ENCODE measurements around the gene PNMA5.
"Not testable (repeated sequence)": the region's sequence is repeated elsewhere in the genome, so short reads cannot be mapped to it uniquely, and the experiment has no call there.

Gene PNMA5

DNA sequence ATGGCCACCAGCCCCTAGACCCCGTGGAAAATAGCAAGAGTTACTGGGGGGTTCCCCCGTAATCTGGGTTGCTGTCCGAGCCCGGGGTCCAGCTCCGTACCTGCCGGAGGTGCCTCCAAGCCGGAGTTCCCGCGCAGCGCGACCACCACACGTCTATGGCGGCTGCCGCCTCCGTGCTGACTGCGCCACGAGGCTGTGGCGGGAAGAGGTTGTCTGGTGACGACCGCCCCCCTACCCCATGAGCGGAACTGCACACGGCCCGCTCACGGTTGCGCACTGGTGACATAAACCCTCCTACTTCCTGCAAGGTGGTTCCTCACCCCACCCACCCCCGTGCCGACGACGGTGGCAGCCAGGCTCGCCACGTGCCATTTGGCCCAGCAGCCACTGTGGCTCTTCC, at the start of gene PNMA5:
TSS of gene PNMA5 (minus strand) at position 184 of the 400 bp plus-strand sequence. CDS start 2,518 bp downstream, outside the sequence.
- DNase-seq = no peak

DNA sequence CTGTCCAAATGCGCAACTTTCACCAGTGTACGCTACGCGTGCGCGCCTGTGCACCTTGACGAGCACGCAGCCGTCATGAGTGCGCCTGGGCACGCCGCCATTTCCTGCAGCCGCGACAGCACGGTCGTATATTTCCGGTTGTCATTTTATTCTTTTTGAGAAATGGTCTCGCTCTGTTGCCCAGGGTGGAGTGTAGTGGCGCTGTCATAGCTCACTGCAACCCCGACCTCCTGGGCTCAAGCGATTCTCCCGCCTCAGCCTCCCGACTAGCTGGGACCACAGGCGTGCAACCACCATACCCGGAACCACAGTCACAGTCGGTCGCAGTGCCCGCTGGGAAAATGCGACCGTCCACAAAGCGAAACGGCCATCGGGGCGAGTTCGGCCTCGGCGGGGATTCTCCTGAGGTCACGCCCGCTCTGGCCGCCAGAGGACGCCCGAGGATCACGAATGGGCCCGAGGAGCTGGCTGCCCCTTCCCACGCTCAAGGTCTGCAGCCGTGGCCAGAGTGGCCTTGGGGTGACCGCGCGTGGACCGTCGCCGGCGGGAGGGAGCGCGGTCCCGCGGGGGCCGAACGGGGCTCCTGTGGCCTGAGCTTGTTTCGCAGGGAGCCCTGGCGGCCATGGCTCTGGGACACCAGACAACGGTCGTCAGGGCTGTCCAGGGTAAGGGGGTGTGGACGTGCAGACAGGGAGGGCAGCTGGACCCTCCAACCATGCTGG, 38.6 kb upstream of the PNMA5 start:
- peak; percentile 70 to 71 for DNase-seq

DNA sequence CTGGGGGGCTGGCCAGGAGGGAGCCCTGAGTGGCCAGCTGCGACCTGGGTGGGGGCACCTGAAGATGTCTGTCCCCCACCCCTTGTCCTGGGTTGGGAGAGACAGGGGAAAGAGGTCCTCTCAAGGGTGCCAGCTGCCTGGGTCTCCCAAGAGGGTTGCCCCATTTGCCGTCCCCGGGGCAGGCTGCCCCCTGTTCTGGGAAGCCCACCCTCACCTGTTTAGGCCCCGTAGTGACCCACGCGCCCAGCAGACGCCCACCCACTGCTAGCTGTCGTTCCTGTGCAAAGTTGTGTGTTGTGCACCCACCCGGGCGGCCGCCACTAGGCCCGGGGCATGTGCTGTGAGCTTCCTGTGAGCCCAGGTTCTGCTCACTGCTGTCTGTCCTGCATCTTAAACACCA, 36.9 kb upstream of the PNMA5 start:
- no peak for DNase-seq

DNA sequence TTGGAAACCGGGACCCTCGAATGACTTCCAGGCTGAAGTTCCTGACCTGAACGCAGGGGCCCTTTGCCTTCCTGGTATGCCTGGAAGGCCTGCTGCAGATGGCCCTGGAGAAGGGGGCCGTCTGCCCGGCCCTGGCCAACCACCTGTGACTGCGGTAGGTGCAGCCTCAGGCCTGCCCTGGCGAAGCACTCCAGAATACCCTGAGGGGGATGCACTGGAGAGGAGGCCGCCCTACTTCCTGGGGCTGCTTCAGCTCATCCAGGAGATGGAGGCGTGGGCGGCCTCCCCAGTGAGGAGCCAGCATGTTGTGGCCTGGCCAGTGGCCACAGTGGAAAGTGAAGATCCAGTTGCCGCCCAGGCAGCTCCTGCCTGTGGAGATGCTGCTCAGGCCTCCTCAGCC, 36.0 kb upstream of the PNMA5 start:
- no peak for DNase-seq

DNA sequence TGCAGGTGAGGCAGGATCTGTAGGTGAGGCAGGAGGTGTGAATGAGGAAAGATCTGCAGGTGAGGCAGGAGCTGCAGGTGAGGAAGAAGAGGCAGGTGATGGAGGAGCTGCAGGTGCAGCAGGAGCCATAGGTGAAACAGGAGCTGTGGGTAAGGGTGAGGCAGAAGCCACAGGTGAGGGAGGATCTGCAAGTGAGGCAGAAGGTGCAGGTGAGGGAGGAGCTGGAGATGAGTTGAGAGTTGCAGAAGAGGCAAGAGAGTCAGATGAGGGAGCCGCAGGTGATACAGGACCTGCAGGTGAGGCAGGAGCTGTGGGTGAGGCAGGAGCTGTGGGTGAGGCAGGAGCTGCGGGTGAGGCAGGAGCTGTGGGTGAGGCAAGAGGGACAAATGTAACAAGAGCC, 35.2 kb upstream of the PNMA5 start:
- no peak for DNase-seq

DNA sequence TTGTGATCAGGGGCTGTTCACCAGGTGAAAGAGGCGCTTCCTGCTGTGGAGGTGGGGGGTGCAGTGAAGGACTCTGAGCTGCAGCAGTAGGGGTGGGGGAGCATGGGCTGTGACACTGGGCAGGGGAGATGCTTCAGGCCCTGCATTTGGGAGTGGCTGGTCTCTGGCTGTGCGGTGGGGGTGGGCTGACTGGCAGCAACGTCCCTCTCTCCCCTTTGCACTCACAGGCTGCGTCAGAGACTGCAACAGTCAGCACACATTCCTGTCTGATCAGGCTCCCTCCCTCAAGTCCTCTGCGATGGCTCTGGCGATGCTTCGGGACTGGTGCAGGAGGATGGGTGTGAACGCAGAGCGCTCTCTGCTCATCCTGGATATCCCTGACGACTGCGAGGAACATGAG, 34.6 kb upstream of the PNMA5 start:
- DNase-seq = not testable (repeated sequence)

DNA sequence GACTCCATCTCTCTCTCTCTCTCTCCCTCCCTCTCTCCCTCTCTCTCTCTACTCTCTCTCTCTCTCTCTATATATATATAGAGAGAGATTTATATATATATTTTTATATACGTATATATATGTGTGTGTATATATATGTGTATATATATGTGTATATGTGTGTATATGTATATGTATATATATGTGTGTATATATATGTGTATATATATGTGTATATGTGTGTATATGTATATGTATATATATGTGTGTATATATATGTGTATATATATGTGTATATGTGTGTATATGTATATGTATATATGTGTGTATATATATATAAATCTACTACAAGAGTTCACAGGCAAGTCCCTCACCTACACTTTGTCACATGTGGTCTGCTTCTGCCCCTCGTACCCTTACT, 32.6 kb upstream of the PNMA5 start:
- DNase-seq = not testable (repeated sequence)

DNA sequence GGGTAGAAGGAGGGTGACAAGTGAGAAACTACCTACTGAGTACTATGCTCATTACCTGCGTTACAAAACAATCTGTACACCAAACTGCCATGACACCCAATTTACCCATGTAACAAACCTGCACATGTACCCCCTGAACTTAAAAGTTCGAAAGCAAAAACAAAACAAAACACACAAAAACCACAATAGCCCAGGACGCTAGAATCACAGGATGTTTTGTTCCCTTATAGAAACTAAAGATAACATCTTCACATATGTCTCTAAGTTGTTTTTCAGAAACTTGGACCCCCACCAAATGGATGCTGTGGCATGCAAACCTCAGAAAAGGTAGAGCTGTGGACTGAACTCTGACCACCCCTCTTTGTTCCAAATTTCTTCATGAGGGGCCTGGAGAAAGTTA, 25.2 kb upstream of the PNMA5 start:
- peak in 1 of 2 donors; percentile 3 for DNase-seq

DNA sequence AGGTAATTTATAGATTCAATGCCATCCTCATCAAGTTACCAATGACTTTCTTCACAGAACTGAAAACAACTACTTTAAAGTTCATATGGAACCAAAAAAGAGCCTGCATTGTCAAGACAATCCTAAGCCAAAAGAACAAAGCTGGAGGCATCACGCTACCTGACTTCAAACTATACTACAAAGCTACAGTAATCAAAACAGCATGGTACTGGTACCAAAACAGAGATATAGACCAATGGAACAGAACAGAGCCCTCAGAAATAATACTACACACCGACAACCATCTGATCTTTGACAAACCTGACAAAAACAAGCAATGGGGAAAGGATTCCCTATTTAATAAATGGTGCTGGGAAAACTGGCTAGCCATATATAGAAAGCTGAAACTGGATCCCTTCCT, 23.3 kb upstream of the PNMA5 start:
- not testable (repeated sequence) for DNase-seq

DNA sequence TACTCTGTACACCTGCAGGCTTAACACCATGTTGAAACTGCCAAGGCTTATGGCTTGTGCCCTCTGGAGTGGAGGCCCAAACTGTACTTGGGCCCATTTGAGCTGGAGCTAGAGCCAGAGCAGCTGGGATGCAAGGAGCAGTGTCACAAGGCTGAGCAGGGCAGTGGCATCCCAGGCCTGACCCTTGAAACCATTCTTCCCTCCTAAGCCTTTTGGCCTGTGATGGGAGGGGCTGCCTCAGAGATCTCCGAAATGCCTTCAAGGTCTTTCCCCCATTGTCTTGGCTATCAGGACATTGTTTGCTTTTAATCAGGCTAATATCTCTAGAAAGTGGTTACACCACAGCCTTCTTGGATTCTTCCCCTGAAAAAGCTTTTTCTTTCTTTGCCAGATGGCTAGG, 10.9 kb upstream of the PNMA5 start:
- no peak for DNase-seq

DNA sequence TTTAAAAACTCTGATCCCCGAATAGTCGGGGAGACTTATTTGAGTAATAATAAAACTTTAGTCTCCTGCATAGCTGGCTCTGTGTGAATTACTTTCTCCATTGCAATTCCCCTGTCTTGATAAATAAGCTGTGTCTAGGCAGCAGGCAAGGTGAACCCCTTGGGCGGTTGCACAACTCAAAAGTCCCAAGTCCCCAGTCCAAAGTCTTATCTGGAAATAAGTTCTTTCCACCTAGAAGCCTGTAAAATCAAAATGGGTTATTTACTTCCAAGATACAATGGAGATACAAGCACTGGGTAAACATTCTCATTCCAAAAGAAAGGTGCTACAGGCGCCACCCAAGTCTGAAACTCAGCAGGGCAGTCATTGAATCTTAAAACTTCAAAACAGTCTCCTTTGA, 10.1 kb upstream of the PNMA5 start:
- no peak for DNase-seq

DNA sequence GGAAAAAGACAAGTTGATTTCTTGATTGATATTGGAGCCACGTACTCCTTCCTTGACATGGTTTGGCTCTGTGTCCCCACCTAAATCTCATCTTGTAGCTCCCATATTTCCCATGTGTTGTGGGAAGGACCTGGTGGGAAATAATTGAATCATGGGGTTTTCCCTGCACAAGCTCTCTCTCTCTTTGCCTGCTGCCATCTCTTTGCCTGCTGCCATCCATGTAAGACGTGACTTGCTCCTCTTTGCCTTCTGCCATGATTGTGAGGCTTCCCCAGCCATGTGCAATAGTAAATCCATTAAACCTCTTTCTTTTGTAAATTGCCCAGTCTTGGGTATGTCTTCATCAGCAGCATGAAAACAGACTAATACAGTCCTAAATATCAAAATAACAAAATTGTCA, 8.3 kb upstream of the PNMA5 start:
- DNase-seq = not testable (repeated sequence)

DNA sequence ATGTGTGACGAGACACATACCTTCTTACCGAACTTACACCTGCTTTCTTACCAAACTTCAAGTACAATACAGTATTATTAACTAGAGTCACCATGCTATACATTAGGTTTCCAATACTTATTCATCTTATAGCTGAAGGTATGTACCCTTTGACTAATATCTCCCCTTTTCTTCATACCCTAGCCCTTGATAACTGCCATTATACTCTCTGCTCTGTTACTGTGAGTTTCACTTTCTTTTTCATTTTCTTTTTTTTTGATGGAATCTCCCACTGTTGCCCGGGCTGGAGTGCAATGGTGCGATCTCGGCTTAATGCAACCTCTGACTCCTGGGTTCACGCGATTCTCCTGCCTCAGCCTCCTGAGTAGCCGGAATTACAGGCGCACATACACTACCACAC, 3.4 kb upstream of the PNMA5 start:
- no peak for DNase-seq

DNA sequence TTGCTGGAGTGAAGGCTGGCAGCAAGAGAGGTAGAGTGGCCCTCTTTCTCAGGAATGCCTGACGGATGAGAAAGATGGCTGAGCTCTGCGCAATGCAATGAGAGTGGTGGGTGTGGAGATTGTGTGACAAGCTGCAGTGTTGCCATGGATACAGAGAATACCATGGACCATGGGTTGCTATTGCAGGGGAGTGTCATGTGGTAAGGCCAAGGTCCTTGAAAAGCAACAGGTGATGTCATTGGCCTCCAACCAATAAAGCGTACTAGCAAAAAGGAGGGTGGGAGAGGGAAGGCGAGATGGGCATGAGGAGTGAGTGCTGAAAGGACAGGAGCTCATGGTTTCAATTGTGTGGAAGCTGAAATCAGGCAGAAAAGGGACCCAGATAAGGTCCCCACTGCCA, 1.8 kb downstream of the PNMA5 start:
- DNase-seq = no peak

DNA sequence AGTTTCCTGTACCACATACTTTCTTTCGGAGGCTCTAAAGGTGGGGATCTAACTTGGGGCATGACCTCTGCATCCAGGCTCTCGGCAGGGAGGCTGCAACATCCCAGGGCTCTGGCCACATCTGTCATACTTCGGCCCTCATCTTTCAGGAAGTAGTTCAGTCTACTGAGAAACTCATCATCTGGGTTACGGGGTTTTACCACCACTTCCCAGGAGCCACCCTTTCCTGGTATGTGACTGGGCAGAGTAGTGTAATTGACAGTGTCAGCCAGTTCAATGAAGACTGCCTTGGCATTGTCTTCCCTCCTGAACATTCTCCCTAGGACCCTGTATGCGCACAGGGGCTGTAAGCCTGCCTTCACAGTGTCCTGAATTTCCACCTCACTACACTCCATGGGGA, 2.8 kb downstream of the PNMA5 start:
- DNase-seq = no peak

DNA sequence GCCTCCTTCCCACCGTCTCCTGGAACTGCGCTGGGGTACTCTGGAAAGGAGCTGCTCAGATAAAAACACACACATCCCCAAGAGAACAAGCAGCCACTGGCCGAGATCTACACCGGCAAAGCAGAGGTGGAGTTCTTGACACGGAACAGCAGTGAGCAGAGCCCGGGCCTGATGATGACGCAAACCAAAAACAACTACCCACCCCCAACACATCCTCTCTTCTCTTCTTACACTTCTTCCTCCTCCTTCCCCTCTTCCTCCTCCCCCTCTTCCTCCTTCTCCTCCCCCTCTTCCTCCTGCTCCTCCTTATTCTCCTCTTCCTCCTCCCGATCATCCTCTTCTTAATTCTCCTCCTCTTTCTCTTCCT, 4.6 kb downstream of the PNMA5 start:
- peak; percentile 1 to 16 for DNase-seq

DNA sequence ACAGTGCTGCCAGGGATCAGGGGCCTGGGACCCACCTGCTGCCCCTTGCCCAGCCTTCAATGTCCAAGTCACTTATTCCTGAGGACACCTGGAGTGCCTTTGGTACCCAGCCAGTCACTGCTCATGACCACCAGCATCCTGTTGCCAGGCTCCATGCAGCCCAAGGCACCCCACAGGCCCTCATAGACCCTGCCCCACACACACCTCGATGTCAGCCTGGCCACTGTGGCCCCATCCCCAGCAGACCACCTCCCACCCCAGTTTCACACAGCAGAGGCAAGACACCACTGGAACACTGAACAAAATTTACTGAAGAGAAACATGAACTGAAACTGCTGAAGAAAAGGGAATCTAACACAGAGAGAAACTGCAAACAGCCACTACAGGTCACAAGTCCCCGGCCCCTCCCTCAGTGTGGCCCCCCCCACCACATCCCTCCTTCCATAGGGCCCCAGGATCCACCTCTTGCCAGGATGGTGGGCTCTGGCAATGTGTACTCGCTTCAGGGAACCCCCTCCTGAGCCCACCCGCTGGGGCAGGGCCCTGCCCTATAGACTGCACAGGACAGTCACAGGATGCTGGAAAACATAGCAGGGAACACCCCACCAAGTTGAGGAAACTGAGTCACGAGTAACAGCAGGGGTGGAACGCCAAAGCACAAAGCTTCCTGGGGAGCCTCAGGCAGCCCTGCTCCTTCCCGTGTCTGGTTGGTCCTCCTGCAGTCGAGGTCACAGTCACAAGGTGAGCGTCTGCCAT, 5.2 kb downstream of the PNMA5 start:
- no peak for DNase-seq

DNA sequence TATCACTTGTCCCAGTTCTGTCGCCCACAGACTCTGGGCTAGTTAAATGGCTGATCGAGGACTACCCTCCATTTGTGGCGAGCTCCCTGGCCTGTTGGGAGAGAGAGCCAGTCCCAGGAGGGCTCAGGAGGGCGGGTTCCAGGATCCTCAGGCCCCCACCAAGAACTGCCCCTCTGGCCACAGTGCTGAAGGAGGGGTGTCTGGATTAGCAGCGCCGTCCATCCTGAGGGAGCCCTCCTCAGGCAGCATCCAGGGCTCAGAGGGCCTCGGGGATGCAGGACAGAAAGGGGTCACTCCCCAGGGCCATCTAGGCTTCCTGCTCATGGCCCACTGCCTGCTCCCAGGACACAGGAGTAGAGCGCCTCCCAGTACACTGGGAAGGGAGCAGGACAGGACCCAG, 6.1 kb downstream of the PNMA5 start:
- no peak for DNase-seq

DNA sequence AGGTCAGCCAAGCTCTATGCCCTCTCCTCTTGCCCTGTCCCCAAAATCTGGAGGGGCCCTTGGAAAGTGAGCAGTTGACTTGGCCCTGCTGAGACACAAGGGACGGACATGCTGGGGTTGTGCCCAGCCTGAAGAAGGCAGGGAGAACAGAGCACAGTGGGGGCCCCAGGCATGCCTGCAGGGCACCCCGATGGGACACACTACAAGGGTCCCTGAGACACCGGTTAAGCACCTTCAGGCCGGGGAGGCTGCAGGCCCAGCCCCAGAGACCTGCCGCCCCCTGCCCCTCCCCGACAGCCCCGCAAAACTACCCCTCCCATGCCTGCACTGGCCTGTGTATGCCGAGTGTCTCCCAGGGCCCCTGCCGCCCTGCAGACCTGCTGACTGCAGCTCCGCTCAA, 6.8 kb downstream of the PNMA5 start:
- not testable (repeated sequence) for DNase-seq

DNA sequence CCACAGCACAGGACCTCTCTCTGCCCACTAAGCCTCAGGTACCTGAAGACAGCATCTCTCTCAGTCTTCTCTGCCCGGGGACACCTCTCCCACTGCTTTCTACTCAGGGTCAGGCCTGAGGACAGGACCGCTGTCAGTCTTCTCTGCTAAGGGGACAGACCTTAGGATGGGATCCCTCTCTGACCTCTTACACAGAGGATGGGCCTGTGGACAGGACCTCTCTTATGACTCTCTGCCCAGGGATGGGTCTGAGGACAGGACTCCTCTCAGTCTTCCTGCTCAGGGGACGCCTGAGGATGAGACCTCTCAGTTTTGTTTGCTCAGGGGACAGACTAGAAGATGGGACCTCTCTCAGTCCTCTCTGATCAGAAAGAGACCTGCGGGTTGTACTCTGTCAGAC, 8.5 kb downstream of the PNMA5 start:
- not testable (repeated sequence) for DNase-seq

DNA sequence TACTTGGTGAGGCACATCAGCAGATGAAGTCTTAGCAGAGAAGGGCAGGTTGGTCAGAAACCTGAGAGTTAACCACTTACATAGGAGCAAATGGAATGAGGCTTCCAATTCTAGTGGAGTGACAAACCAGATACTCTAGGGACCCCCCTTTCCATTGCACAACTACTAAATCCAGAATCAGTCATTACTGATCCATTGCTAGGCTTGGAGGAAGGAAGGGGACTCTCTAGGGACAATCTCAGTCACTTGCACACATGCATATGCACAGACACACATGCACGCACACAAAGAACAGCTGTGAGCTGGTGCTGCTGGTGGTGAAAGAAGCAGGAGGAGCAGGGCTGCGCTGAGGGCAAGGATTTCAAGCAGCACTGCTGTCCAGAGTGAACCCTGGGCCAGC, 25.7 kb downstream of the PNMA5 start:
- no peak for DNase-seq

DNA sequence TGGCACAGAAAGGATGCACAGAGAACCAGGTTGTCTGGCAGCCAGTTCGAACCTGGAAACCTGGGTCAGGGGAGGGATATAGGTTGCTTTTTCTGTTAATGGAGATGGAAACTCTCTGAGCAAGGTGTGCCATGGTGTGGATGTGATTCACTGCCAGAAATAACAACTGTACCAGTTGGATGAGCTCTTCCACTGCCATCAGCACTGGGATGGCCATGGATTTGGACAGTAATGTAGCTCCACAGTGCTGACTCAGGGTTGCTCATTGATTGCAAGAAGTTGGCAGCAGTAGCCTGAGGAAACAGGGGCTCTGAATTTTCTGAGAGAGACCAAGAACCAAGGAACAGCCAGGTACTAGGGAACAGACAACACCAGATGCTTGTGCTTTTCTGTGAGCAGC, 33.8 kb downstream of the PNMA5 start:
- DNase-seq = no peak

DNA sequence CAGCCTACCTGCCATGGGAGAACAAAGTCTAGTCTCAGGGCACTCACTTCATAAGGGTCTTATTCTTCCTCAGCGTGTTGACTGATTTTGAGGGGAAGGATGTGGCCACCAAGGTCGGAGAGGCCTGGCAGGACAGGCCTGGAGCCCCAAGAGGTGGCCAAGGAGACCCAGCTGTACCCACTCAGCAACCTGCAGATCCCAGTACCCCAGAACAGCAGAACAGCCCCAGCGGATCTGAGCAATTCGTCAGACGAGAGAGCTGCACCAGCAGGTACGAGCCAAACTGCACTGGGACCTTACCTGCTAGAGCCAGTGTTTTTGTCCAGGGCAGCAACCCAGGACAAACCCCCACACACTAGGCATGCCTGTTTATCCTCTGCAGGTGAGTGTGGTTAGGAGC, 34.3 kb downstream of the PNMA5 start:
- DNase-seq = no peak
